Stimulated activated CD4-positive, alpha-beta T cell treated with anti-CD3 and anti-CD28 coated beads, Interleukin-1b, Interleukin-23, amount 100 ng/mL, for 24 hours (primary cell): ENCODE measurements around the gene RNF2.
"Not testable (repeated sequence)": the region's sequence is repeated elsewhere in the genome, so short reads cannot be mapped to it uniquely, and the experiment has no call there.

Experiments
- DNase-seq, 4 experiments: peaks; one replicate each; pipeline ENCODE4 v3.0.0-alpha.2; 2020; ENCODE audit warnings: low read depth in 4 of 4, low spot score in 1 of 4

Gene RNF2

GRCh38 chr1:185049670-185050069 lies 4.3 kb downstream of the RNF2 start:
- no peak for DNase-seq

- DNase-seq = no peak
These were observed 5.6 kb downstream of the RNF2 start for GRCh38 chr1:185050823-185051451.

GRCh38 chr1:185053204-185053603 lies 7.8 kb downstream of the RNF2 start:
- no peak for DNase-seq

- DNase-seq = no peak
These were observed 9.2 kb downstream of the RNF2 start for GRCh38 chr1:185054365-185055060.

- no peak for DNase-seq
These were observed 12.8 kb downstream of the RNF2 start for GRCh38 chr1:185058110-185058509.

- DNase-seq = no peak
These were observed 13.5 kb downstream of the RNF2 start for GRCh38 chr1:185058876-185059275.

- no peak for DNase-seq
These were observed 14.7 kb downstream of the RNF2 start for GRCh38 chr1:185059950-185060571.

- no peak for DNase-seq
These were observed 17.5 kb downstream of the RNF2 start for GRCh38 chr1:185062710-185063370.

GRCh38 chr1:185063719-185064118 lies 18.4 kb downstream of the RNF2 start:
- DNase-seq = no peak

- not testable (repeated sequence) for DNase-seq
These were observed 19.6 kb downstream of the RNF2 start for GRCh38 chr1:185065006-185065405.

GRCh38 chr1:185066181-185066580 lies 20.8 kb downstream of the RNF2 start:
- no peak for DNase-seq

- no peak for DNase-seq
These were observed 23.0 kb downstream of the RNF2 start for GRCh38 chr1:185068341-185068740.

GRCh38 chr1:185069202-185069772 lies 23.9 kb downstream of the RNF2 start:
- no peak for DNase-seq

GRCh38 chr1:185070051-185070450 lies 24.7 kb downstream of the RNF2 start:
- DNase-seq = no peak

GRCh38 chr1:185073725-185074124 lies 28.4 kb downstream of the RNF2 start:
- DNase-seq = no peak

- DNase-seq = no peak
These were observed 28.9 kb downstream of the RNF2 start for GRCh38 chr1:185074307-185074706.

GRCh38 chr1:185075476-185075875 lies 30.1 kb downstream of the RNF2 start:
- DNase-seq = no peak

- no peak for DNase-seq
These were observed 32.0 kb downstream of the RNF2 start for GRCh38 chr1:185077374-185077773.

- no peak for DNase-seq
These were observed 35.1 kb downstream of the RNF2 start for GRCh38 chr1:185080422-185080821.

GRCh38 chr1:185083818-185084217 lies 38.5 kb downstream of the RNF2 start:
- no peak for DNase-seq

GRCh38 chr1:185087101-185087500 lies 41.7 kb downstream of the RNF2 start:
- DNase-seq = no peak

- no peak for DNase-seq
These were observed 42.4 kb downstream of the RNF2 start for GRCh38 chr1:185087746-185088145.
